ENCODE measurements around the gene SAMD9. TPM values are rescaled to one million over a fixed set of nuclear protein-coding genes. Genes with fewer than 3 reads are reported as not detected.
"Not testable (repeated sequence)": the region's sequence is repeated elsewhere in the genome, so short reads cannot be mapped to it uniquely, and the experiment has no call there.

The SAMD9 gene
- polyA plus RNA-seq, 1 experiment, result 9.0 TPM

GRCh38 chr7:93140582-93141191, 22.9 kb upstream of the SAMD9 start:
- Histone ChIP-seq H3K4me3 (ENCODE audit: low read depth, low read length) (no peak overlapping the region), H3K27ac (ENCODE audit: low read depth, low read length) (no peak overlapping the region), H3K9me3 (ENCODE audit: control insufficient read depth, insufficient read depth, low read length) (no peaks in the 10 kb centered on the region), H3K27me3 (ENCODE audit: control insufficient read depth, insufficient read depth, low read length) (no peaks in the 10 kb centered on the region)
- ChIA-PET POLR2A (no interaction called here), CTCF (no interaction called here)
- TF ChIP-seq, protein P1, sequence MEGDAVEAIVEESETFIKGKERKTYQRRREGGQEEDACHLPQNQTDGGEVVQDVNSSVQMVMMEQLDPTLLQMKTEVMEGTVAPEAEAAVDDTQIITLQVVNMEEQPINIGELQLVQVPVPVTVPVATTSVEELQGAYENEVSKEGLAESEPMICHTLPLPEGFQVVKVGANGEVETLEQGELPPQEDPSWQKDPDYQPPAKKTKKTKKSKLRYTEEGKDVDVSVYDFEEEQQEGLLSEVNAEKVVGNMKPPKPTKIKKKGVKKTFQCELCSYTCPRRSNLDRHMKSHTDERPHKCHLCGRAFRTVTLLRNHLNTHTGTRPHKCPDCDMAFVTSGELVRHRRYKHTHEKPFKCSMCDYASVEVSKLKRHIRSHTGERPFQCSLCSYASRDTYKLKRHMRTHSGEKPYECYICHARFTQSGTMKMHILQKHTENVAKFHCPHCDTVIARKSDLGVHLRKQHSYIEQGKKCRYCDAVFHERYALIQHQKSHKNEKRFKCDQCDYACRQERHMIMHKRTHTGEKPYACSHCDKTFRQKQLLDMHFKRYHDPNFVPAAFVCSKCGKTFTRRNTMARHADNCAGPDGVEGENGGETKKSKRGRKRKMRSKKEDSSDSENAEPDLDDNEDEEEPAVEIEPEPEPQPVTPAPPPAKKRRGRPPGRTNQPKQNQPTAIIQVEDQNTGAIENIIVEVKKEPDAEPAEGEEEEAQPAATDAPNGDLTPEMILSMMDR (IDR thresholded peaks at IDR 0.05; ENCODE audit: low read depth, low read length), result no peak
- no peak for DNase-seq (ENCODE audit: low read depth, low spot score)

DNA sequence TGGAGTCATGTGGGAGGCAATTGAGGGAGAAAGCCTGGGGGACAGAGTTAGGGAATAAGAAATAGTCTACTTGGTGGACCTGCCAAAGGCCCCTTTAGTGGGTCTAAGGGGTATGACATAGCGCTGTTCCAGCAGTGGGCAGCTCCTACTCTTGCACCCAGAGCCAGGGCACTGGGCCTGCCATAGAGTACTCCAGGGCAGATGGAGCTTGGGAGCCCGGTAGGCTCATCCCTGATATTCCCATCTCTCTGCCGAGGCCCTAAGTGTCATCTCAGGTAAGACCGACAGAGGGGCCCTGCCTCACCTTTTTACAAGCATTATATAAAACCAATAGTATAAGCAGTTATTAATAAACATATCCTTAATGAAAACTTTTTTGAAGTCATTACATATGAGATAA, 20.8 kb upstream of the SAMD9 start:
- TF ChIP-seq, protein P1 (IDR thresholded peaks at IDR 0.05; ENCODE audit: low read depth, low read length), result no peak
- no peak for DNase-seq (ENCODE audit: low read depth, low spot score)
- Histone ChIP-seq H3K9me3 (ENCODE audit: control insufficient read depth, insufficient read depth, low read length) (no peaks in the 10 kb centered on the region), H3K27me3 (ENCODE audit: control insufficient read depth, insufficient read depth, low read length) (no peaks in the 10 kb centered on the region), H3K4me3 (ENCODE audit: low read depth, low read length) (no peak overlapping the region), H3K27ac (ENCODE audit: low read depth, low read length) (no peak overlapping the region)
- ChIA-PET POLR2A (no interaction called here), CTCF (no interaction called here)

DNA sequence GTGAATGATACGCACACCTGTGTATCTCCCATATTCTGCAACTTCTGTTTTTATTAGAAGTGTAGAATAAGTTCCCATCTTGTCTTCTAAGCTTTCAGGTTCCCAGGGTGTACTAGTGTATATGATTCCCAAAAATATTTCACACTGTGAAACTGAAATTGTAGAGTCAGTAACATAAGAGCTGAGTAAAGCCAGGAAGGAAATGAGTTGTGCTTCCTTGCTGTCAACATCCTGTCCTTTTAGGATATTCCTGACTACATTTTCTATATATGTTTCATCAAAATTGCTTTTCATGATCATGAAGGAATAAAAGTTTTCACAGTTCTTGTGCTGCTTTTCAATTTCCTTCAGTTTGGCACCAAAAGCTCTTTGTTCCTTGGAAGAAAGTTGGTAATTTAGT, 15.2 kb upstream of the SAMD9 start:
- CTCF ChIA-PET, result no interaction called here
- Histone ChIP-seq H3K4me3 (ENCODE audit: low read depth, low read length) (no peak overlapping the region), H3K9me3 (ENCODE audit: control insufficient read depth, insufficient read depth, low read length) (no peaks in the 10 kb centered on the region), H3K27ac (ENCODE audit: low read depth, low read length) (no peak overlapping the region), H3K27me3 (ENCODE audit: control insufficient read depth, insufficient read depth, low read length) (no peaks in the 10 kb centered on the region)
- POLR2A ChIA-PET, result no interaction called here
- TF ChIP-seq, protein P1 (IDR thresholded peaks at IDR 0.05; ENCODE audit: low read depth, low read length), result no peak
- no peak for DNase-seq (ENCODE audit: low read depth, low spot score)

DNA sequence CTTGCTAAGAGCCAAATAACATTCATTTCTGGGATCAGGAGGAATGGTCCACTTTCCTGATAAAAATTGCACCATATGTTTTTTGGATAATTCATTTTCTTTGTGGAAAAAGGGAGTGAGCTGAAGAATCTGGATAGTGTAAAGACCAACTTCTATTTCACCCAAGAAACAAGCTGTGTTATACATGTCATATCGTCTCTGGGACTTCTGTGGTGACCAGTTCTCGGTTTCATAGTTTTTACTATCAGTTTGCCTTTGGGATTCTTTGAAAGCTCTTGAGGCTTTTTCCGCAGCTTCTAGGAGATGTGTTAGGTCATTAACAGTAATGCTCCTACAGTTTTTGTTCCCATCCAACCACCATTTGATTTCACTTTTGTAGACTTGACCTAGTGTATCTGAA, 14.4 kb upstream of the SAMD9 start:
- Histone ChIP-seq H3K27me3 (ENCODE audit: control insufficient read depth, insufficient read depth, low read length) (no peaks in the 10 kb centered on the region), H3K27ac (ENCODE audit: low read depth, low read length) (no peak overlapping the region), H3K9me3 (ENCODE audit: control insufficient read depth, insufficient read depth, low read length) (no peaks in the 10 kb centered on the region; the same call in 1 of the 2 replicates), H3K4me3 (ENCODE audit: low read depth, low read length) (no peak overlapping the region)
- no peak for DNase-seq (ENCODE audit: low read depth, low spot score)
- TF ChIP-seq, protein P1 (IDR thresholded peaks at IDR 0.05; ENCODE audit: low read depth, low read length), result no peak
- POLR2A ChIA-PET, result no interaction called here
- CTCF ChIA-PET, result no interaction called here

- POLR2A ChIA-PET; H3K27ac ChIP-seq (ENCODE audit: low read depth, low read length); DNase-seq (ENCODE audit: low read depth, low spot score); CTCF ChIA-PET; H3K4me3 ChIP-seq (ENCODE audit: low read depth, low read length); H3K27me3 ChIP-seq (ENCODE audit: control insufficient read depth, insufficient read depth, low read length); H3K9me3 ChIP-seq (ENCODE audit: control insufficient read depth, insufficient read depth, low read length): not testable (repeated sequence)
These were observed 9.2 kb upstream of the SAMD9 start for GRCh38 chr7:93126954-93127353.

DNA sequence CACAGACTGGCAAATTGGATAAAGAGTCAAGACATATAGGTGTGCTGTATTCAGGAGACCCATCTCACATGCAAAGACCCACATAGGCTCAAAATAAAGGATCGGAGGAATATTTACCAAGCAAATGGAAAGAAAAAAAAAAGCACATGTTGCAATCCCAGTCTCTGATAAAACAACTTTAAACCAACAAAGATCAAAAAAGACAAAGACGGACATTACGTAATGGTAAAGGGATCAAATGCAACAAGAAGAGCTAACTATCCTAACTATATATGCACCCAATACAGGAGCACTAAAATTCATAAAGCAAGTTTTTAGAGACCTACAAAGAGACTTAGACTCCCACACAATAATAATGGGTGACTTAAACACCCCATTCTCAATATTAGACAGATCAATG, 5.8 kb upstream of the SAMD9 start:
- H3K27me3 ChIP-seq (ENCODE audit: control insufficient read depth, insufficient read depth, low read length); CTCF ChIA-PET; DNase-seq (ENCODE audit: low read depth, low spot score); H3K4me3 ChIP-seq (ENCODE audit: low read depth, low read length); POLR2A ChIA-PET; H3K9me3 ChIP-seq (ENCODE audit: control insufficient read depth, insufficient read depth, low read length); H3K27ac ChIP-seq (ENCODE audit: low read depth, low read length): not testable (repeated sequence)

Data from AG04450 (cell line).